Neuronal stem cell (in vitro differentiated cells): Measurements from ENCODE around the gene KANK2.
A peak's percentile ranks its signal among the peaks of the same experiment; 100 is the strongest.

ENCODE experiments used
- DNase-seq: peaks from one replicate; pipeline ENCODE4 v3.0.0-alpha.2; 2013; ENCODE audit warnings: low spot score
- H2AFZ ChIP-seq: one replicate; pipeline ENCODE4 v1.6.1; 2013; ENCODE audit warnings: mild to moderate bottlenecking, low read length, inconsistent platforms
- H2AK5ac ChIP-seq: 2 replicates; pipeline ENCODE4 v1.6.1; 2013; ENCODE audit warnings: low read depth, mild to moderate bottlenecking, inconsistent platforms, low read length, moderate library complexity, mixed read lengths
- H2BK120ac ChIP-seq: 2 replicates; pipeline ENCODE4 v1.6.1; 2013; ENCODE audit warnings: low read depth, mild to moderate bottlenecking, inconsistent platforms, low read length, moderate library complexity, mixed read lengths
- H2BK12ac ChIP-seq: one replicate; pipeline ENCODE4 v1.6.1; 2013; ENCODE audit warnings: low read length, inconsistent platforms
- H2BK15ac ChIP-seq: 2 replicates; pipeline ENCODE4 v1.6.1; 2013; ENCODE audit warnings: mild to moderate bottlenecking, low read length, inconsistent platforms, mixed read lengths
- H2BK5ac ChIP-seq: one replicate; pipeline ENCODE4 v1.6.1; 2013; ENCODE audit warnings: inconsistent platforms, mild to moderate bottlenecking, low read length, moderate library complexity
- H3K14ac ChIP-seq: one replicate; pipeline ENCODE4 v1.6.1; 2013; ENCODE audit warnings: low read length, inconsistent platforms
- H3K18ac ChIP-seq: 2 replicates; pipeline ENCODE4 v1.6.1; 2013; ENCODE audit warnings: low read length, inconsistent platforms
- H3K23ac ChIP-seq: 2 replicates; pipeline ENCODE4 v1.6.1; 2013; ENCODE audit warnings: low read depth, mild to moderate bottlenecking, mixed read lengths, low read length, inconsistent platforms; ENCODE audit not compliant: poor library complexity
- H3K27ac ChIP-seq: replicated peaks from 3 replicates; pipeline ENCODE4 v1.5.1; 2013; ENCODE audit warnings: low read length, inconsistent platforms
- H3K27me3 ChIP-seq, 3 experiments: 2 replicates each; pipeline ENCODE4 v1.6.1; 2013; ENCODE audit warnings: low read length in 3 of 3, mild to moderate bottlenecking in 2 of 3, inconsistent platforms in 1 of 3, low read depth in 1 of 3, mixed read lengths in 1 of 3, moderate library complexity in 1 of 3; ENCODE audit not compliant: control insufficient read depth in 3 of 3, insufficient read depth in 3 of 3
- H3K36me3 ChIP-seq, 2 donors: replicated peaks in 1 of 2; 2 replicates each; pipeline ENCODE4 v1.6.1; 2013; ENCODE audit warnings: low read length in 2 of 2; ENCODE audit not compliant: control insufficient read depth in 2 of 2, insufficient read depth in 2 of 2
- H3K4ac ChIP-seq: 2 replicates; pipeline ENCODE4 v1.6.1; 2013; ENCODE audit warnings: inconsistent platforms, mild to moderate bottlenecking, low read length, moderate library complexity
- H3K4me1 ChIP-seq, 2 donors: 1 replicate in 1 of 2; 2 replicates in 1 of 2; pipeline ENCODE4 v1.6.1; 2013; ENCODE audit warnings: low read length in 2 of 2, low read depth in 1 of 2; ENCODE audit not compliant: control insufficient read depth in 2 of 2, insufficient read depth in 1 of 2
- H3K4me2 ChIP-seq: one replicate; pipeline ENCODE4 v1.6.1; 2013; ENCODE audit warnings: mild to moderate bottlenecking, low read length, inconsistent platforms; ENCODE audit not compliant: insufficient read depth, poor library complexity, severe bottlenecking
- H3K4me3 ChIP-seq, 2 donors: 2 replicates each; pipeline ENCODE4 v1.5.1; 2013; ENCODE audit warnings: low read length in 2 of 2, mild to moderate bottlenecking in 2 of 2, inconsistent platforms in 1 of 2, moderate library complexity in 1 of 2
- H3K79me1 ChIP-seq: one replicate; pipeline ENCODE4 v1.6.1; 2013; ENCODE audit warnings: low read depth, mild to moderate bottlenecking, inconsistent platforms, low read length, moderate library complexity
- H3K9ac ChIP-seq: one replicate; pipeline ENCODE4 v1.6.1; 2013; ENCODE audit warnings: mild to moderate bottlenecking, low read depth, low read length, inconsistent platforms; ENCODE audit not compliant: poor library complexity
- H3K9me3 ChIP-seq, 2 donors: replicated peaks in 1 of 2; 2 replicates each; pipeline versions ENCODE3 to v1.6.1; 2013; ENCODE audit warnings: low read length in 2 of 2, mild to moderate bottlenecking in 2 of 2, inconsistent platforms in 1 of 2, low read depth in 1 of 2, mixed read lengths in 1 of 2, moderate library complexity in 1 of 2; ENCODE audit not compliant: control insufficient read depth in 2 of 2, insufficient read depth in 1 of 2
- H4K8ac ChIP-seq: one replicate; pipeline ENCODE4 v1.6.1; 2013; ENCODE audit warnings: low read depth, mild to moderate bottlenecking, inconsistent platforms, low read length, moderate library complexity
- H4K91ac ChIP-seq: one replicate; pipeline ENCODE4 v1.6.1; 2013; ENCODE audit warnings: low read length, low read depth, mild to moderate bottlenecking, inconsistent platforms; ENCODE audit not compliant: poor library complexity
- WGBS, 2 donors: extraction: QIAGEN DNeasy Blood & Tissue Kit; methylation state at CpG; one replicate each; pipeline ENCODE4 v1.1.7; 2013; ENCODE audit warnings: missing lambda C conversion rate in 2 of 2, mixed read lengths in 1 of 2; ENCODE audit not compliant: insufficient read length in 2 of 2, insufficient replicate concordance in 1 of 2; ENCODE audit errors: extremely low coverage in 2 of 2; 5-methylcytosine and 5-hydroxymethylcytosine counted together

KANK2 gene

GRCh38 chr19:11243798-11244169, 46.4 kb upstream of the KANK2 start:
- Histone ChIP-seq H4K91ac (no peak overlapping the region), H4K8ac (no peak overlapping the region), H3K27ac (no peak overlapping the region), H3K18ac (peak overlapping the region; percentile 44), H3K36me3 (peaks cover 7 to 88% of the 10 kb centered on the region in 2 donors), H2BK120ac (no peak overlapping the region), H3K4me3 (no peak overlapping the region), H3K9me3 (no peaks in the 10 kb centered on the region), H3K79me1 (no peaks in the 10 kb centered on the region), H3K4me1 (peaks cover 0 to 9% of the 10 kb centered on the region in 2 donors), H2BK12ac (no peak overlapping the region), H2AK5ac (peak overlapping the region; percentile 84), H2BK5ac (peak overlapping the region; percentile 75), H3K9ac (peak overlapping the region; percentile 72), H2BK15ac (peak overlapping the region; percentile 21), H2AFZ (no peak overlapping the region), H3K4me2 (peak overlapping the region; percentile 69), H3K23ac (peak overlapping the region; percentile 93), H3K4ac (no peak overlapping the region), H3K14ac (peak overlapping the region; percentile 75), H3K27me3 (peaks cover 0 to 1% (median 0%) of the 10 kb centered on the region in 3 experiments)
- whole genome bisulfite sequencing, 2 donors = no CpG with 5 or more reads among the region's 7 CpGs
- no peak for DNase-seq

DNA sequence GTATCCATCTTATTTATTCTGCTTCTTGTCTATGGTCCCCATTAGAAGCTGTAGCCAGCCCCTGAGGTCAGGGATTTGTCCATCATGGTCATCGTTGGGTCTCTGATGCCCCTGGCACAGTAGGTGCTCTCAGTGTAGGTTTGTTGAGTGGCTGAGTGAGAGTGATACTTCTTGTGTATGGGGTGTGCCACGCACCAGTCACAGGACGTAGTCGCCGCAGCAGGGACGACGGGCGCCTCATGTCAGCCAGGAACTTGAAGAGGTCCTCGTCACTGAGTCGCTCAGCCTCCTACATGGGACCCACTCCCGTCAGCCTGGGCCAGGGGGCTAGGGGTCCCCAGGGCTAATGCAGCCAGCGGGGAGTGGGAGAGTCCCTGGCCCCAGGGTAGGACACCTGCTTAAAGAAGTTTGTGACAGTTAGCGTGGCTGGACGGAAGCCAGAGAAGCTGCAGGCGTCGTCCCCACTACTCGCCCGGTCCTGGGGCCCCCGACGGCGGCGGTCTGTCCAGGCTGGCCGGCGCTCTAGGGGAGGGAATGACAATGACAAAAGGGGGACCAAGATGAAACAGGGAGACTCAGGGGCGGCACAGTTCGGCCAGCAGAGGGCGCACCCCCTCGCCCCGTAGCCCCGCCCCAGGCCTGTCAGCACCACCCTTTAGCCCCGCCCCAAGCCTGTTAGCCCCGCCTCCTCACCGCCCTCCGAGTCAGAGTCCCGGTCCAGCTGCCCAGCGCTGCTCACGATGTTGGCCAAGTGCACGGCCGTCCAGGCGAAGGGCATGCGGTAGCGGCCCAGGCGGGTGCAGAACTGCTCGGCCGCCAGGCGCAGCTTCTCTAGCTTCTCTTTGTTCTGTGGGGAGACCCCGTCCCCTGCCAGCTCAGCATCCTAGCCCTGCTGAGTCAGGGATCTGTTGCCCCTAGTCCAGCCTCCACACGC, 45.8 kb upstream of the KANK2 start:
- H3K9me3 ChIP-seq = no peaks in the 10 kb centered on the region
- no peaks in the 10 kb centered on the region for H3K79me1 ChIP-seq
- H4K8ac ChIP-seq = peak overlapping the region; percentile 92
- H3K23ac ChIP-seq = peak overlapping the region; percentile 93
- no peak overlapping the region for H3K4me3 ChIP-seq
- peaks cover 5 to 88% of the 10 kb centered on the region in 2 donors for H3K36me3 ChIP-seq
- no peak overlapping the region for H4K91ac ChIP-seq
- DNase-seq = peak; percentile 83
- H3K27ac ChIP-seq = no peak overlapping the region
- peak overlapping the region; percentile 91 for H3K18ac ChIP-seq
- H2AFZ ChIP-seq = peak overlapping the region; percentile 58
- H3K4me2 ChIP-seq = peak overlapping the region; percentile 69
- peak overlapping the region; percentile 72 for H3K9ac ChIP-seq
- peak overlapping the region; percentile 76 for H3K4ac ChIP-seq
- peak overlapping the region; percentile 75 for H3K14ac ChIP-seq
- peaks cover 0 to 1% (median 0%) of the 10 kb centered on the region in 3 experiments for H3K27me3 ChIP-seq
- H2BK5ac ChIP-seq = peak overlapping the region; percentile 75
- WGBS, 2 donors = no CpG with 5 or more reads among the region's 48 CpGs
- H2BK15ac ChIP-seq = peak overlapping the region; percentile 99
- H2AK5ac ChIP-seq = peak overlapping the region; percentile 97
- peak overlapping the region; percentile 63 for H2BK12ac ChIP-seq
- H3K4me1 ChIP-seq = peaks cover 0 to 9% of the 10 kb centered on the region in 2 donors
- peak overlapping the region; percentile 91 for H2BK120ac ChIP-seq

DNA sequence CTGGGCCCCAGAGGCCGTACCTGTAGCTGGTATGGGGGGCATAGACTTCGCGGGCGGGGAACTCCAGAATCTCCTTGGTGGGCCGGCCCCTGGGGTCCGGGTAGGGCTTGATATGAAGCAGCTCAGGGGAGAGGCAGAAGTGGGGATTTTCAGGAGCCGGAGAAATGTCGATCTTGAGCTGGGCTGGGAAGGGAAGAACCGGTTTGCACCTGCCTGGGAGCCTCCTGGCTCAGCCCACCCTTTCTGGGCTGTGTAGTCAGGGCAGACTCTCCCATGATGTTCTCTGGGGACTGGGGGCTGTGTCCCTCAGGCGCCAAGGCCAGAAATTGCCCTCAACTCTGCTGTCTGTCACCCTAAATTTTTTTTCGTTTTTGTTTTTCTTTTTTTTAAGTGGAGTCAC, 44.7 kb upstream of the KANK2 start:
- no peak overlapping the region for H2AFZ ChIP-seq
- no CpG with 5 or more reads among the region's 11 CpGs for WGBS, 2 donors
- H2BK15ac ChIP-seq = no peak overlapping the region
- peaks cover 5 to 86% of the 10 kb centered on the region in 2 donors for H3K36me3 ChIP-seq
- no peak overlapping the region for H3K4me3 ChIP-seq
- no peak overlapping the region for H3K27ac ChIP-seq
- no peak overlapping the region for H2BK12ac ChIP-seq
- H3K14ac ChIP-seq = no peak overlapping the region
- no peaks in the 10 kb centered on the region for H3K79me1 ChIP-seq
- H3K9me3 ChIP-seq = no peaks in the 10 kb centered on the region
- no peak overlapping the region for H3K4me2 ChIP-seq
- H3K4me1 ChIP-seq = peaks cover 0 to 9% of the 10 kb centered on the region in 2 donors
- no peak overlapping the region for H2AK5ac ChIP-seq
- H3K23ac ChIP-seq = no peak overlapping the region
- H4K91ac ChIP-seq = no peak overlapping the region
- no peak overlapping the region for H4K8ac ChIP-seq
- peaks cover 0 to 1% (median 0%) of the 10 kb centered on the region in 3 experiments for H3K27me3 ChIP-seq
- no peak for DNase-seq
- H3K9ac ChIP-seq = no peak overlapping the region
- no peak overlapping the region for H3K4ac ChIP-seq
- no peak overlapping the region for H2BK120ac ChIP-seq
- no peak overlapping the region for H2BK5ac ChIP-seq
- peak overlapping the region; percentile 28 for H3K18ac ChIP-seq

GRCh38 chr19:11240008-11240444, 42.7 kb upstream of the KANK2 start:
- Histone ChIP-seq H3K27ac (no peak overlapping the region), H3K4me3 (no peak overlapping the region), H3K23ac (peak overlapping the region; percentile 73), H3K4ac (no peak overlapping the region), H3K4me2 (no peak overlapping the region), H3K4me1 (peaks cover 0 to 9% of the 10 kb centered on the region in 2 donors), H3K9ac (no peak overlapping the region), H3K27me3 (peaks cover 0 to 1% (median 0%) of the 10 kb centered on the region in 3 experiments), H2BK15ac (no peak overlapping the region), H2AFZ (no peak overlapping the region), H3K18ac (peak overlapping the region; percentile 58), H4K8ac (no peak overlapping the region), H4K91ac (peak overlapping the region; percentile 53), H2BK120ac (no peak overlapping the region), H2BK12ac (no peak overlapping the region), H2BK5ac (peak overlapping the region; percentile 75), H3K79me1 (no peaks in the 10 kb centered on the region), H3K36me3 (peaks cover 5 to 85% of the 10 kb centered on the region in 2 donors), H2AK5ac (peak overlapping the region; percentile 61), H3K9me3 (no peaks in the 10 kb centered on the region), H3K14ac (no peak overlapping the region)
- WGBS, 2 donors = no CpG with 5 or more reads among the region's 8 CpGs
- no peak for DNase-seq
